GM21381 (cell line): ENCODE results near the gene GRIA4.
"Not testable (repeated sequence)": the region's sequence is repeated elsewhere in the genome, so short reads cannot be mapped to it uniquely, and the experiment has no call there.

Experiments
- ATAC-seq: cut with Tn5 transposase; IDR thresholded peaks from one replicate; pipeline ENCODE4 v1.9.1; 2021; ENCODE audit warnings: mild to moderate bottlenecking, moderate library complexity; ENCODE audit not compliant: unreplicated experiment

The GRIA4 gene

DNA sequence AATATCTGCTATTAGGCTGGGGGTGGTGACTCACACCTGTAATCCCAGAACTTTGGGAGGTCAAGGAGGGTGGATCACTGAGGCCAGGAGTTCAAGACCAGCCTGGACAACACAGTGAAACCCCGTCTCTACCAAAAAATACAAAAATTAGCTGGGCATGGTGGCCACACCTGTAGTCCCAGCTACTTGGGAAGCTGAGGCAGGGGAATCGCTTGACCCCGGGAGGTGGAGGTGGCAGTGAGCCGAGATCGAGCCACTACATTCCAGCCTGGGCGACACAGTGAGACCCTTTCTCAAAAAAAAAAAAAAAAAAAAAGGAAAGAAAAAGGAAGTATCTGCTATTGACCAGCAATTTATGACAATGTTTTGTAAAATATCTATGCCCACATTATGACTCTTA lies 176.0 kb downstream of the GRIA4 start:
- not testable (repeated sequence) for ATAC-seq

DNA sequence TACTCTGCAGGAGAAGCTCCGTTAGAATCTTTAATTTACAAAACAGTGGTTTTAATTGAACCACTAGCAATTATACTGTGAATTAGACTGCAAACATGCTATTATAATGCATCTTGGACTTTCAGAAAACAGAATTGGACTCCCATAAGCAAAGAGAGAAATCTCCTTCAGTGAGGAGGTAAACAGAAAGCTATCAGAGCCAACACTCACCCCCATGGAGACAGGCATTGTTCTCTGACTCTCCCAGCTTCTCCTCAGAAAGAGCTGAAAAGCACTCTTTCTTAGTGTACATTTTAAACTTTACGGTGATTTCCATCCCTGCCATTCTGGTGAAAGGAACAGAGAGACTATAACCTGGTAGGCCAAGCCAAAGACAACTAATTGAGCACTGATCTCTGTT lies 176.9 kb downstream of the GRIA4 start:
- ATAC-seq: no peak

DNA sequence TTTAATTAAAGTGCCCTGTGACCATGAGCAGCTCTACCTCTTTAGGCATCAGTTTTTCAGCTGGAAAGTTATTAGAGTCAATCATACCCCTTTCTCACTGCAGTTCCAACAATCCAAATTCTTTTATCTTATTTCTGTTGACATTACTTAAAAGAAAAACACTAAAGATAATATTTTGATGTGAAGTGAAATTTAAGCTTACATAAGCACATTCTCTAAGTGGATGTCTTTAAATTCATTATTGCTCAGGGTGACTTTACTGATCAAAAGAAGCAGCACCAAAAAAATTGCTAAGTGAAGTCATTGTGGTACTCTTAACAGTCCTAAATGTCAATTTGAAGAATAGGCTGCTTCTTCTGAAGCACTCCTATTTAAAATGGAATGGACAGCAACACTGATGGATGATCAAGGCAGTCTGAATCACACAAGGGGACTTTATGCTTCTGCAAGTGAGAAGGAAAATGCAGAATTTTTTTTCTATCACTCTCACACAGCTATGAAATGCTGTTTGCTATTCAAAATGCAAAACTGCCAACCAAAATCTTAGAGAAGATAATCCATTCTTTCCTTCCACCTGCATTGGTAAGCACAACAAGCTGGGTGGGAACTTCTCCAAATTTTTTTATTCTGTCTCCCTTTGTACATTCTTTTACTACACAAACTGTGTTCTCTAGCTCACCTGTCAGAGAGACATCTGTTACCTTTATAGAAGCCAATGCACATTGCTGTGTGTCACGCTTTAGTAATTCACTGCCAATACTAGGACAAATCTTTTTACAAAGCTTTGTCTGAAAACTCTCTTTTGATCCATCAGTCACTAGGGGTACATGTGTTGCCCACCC lies 179.9 kb downstream of the GRIA4 start:
- ATAC-seq: no peak

DNA sequence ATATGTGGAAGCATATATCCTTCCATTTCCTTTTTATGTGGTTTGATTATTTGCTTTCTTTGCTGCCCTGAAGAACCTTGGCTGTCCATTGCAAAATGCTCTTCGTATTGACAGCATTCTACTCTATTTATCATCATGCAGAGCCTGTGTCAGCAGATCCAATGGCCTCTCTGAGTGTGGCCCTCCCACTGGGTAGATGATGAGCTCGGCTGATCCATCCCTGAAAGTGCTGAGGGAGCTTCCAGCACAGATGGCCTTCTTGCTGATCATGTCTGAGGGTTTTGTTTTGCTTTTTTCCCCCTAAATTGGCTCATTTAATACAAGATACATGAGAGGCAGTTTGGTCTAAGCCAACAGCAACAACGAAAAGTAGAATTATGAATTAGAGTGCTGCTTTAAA lies 181.0 kb downstream of the GRIA4 start:
- ATAC-seq: no peak

DNA sequence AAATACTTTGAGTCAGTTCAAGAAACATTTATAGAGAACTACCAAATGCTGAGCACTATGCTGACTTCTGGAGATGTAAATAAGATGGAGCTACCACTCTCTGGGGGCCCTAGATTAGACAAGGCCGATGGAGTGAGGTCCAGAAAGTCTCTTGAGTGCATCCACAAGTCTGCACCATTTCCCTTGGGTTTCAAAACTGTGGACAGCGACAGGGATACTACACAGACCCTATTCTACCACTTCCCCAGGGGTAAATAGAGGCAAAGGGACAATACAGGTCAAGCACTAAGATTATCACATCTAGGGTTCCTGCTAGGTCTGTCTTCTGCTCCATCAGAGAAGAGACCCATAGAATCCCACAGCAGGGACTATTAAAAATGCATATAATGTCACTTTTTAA lies 183.2 kb downstream of the GRIA4 start:
- no peak for ATAC-seq

DNA sequence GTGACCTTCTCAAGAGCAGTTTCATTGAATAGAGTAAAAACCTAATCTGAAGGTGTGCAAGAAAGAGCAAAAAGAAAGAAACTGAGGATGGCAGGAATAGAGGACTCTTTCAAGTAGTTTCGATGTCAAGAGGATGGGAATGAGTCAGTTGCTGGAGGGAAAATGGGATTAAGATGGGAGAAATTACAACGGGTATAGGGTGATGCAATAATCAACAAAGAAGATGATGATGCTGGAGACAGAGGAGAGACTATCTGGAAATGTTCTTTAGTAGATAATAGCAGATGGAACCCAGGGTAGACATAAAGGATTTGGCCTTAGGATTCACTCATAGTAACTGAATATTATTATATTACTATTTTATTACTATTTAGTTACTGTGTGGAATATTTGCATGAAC lies 189.4 kb downstream of the GRIA4 start:
- no peak for ATAC-seq

DNA sequence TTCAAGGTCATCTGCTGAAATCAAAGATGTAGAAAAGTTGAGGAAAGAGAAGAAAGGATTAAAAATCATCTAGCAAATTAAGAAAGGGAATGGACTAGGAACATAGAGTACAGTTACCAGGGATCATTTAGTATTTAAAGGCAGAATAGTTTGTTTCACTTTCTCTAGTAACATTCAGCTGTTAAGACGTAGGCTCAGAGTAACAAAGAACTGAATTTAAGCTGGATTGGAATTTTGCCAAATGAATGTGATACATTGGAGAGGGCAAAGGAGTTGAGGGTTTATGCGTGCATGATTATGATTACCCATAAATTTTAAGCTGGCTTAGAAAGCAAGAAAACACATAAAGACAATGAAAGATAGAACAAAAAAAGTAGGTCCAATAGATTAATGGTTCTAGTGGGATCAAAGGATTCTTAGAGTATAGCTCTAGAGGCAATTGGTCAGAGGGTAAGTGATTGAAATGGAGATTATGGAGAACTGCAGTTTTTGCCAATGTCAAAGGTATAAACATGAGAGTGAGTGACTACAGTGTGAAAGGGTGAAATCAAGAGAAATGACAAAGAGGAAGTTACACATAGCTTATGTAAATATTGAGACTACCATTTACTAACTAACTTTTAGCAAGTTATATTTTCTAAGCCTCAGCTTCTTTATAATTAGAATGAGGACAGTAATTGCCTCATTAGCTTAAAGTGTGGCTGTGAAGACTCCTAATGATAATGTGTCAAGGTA lies 190.0 kb downstream of the GRIA4 start:
- ATAC-seq: no peak

DNA sequence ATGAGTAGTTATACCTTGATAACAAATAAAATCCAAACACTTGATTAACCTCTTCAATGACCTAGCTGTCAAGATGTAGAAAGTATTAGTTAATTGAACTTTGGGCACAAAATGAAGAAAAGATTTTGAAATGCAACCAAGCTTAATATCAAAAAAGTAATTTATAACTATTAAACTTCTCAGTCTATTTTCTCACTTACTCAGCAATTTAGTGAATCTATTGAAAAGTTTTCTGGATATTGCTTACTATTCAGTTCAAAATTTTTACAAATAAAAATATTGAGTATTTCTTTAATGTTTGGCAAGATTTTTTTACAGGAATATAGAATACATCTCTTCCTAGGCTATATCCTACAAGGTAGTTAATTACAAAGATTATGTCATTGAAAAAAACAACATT lies 192.5 kb downstream of the GRIA4 start:
- ATAC-seq: no peak

DNA sequence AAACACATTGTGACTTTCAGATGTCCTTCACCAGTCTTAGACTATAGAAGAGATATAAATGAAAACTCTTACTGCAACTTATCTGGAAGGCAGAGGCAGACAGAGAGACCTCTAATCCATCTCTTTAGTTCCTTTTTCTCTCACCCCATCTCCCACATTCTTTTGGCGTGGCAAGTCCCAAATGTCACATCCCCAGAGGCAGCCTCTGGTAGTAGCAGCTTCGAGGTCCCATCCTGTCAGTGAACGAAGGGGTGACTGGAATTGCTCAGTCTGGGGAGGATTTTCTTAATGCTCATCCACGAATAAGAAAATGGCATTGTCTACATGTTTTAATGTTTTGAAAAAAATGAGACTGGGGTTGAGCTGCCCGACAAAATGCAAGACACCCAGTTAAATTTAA lies 201.4 kb downstream of the GRIA4 start:
- ATAC-seq: no peak

DNA sequence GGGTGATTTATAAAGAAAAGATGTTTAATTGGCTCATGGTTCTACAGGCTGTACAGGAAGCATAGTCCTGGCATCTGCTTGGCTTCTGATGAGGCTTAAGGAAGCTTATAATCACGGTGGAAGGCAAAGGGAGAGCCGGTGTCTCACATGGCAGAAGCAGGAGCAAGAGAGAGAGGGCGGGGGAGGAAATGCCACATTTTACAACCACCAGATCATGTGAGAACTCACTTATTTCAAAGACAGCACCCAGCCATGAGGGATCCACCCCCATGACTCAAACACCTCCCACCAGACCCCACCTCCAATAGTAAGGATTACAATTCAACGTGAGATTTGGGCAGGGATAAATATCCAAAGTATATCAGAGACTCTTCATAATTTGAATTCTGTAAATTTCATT lies 211.5 kb downstream of the GRIA4 start:
- ATAC-seq: no peak

DNA sequence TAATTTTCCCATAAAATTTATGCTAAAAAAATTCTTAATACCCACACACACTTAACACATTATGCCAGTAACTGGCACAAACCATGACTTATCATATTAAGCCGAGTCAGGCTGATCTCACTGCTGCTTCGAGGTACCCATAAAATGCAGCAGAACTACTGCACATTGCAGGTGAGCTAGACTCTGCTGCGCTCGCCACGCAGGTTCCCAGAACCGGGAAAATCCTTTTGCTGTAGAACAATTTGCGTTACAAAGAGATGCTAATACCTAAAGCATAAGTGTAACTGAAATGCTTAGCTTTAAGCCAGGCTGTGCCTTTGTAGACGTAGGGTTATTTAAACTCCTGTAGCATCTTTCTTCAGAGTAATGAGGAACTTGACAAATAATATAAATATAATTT lies 211.9 kb downstream of the GRIA4 start:
- no peak for ATAC-seq

DNA sequence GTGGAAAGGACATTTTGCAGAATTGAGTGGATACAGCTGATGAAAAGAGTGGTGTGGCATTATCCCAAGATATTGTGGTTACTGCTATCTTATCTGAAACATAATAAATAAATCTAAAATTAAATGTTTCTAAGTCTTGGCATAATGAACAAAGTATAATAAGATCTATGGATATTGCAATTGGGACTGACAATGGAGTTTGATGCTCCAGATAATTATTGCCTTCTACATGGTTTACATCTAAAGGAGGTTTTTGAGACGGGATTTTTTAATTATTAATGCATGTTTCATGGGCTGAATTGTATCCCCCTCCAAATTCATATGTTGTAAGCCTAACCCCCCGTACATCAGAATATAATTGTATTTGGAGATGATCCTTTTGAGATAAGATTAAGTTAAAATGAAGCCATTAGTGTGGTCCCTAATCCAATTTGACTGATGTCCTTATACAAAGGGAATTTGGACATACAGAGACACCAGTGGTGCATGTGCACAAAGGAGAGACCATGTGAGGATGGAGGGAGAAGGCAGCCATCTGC lies 213.7 kb downstream of the GRIA4 start:
- ATAC-seq: no peak

DNA sequence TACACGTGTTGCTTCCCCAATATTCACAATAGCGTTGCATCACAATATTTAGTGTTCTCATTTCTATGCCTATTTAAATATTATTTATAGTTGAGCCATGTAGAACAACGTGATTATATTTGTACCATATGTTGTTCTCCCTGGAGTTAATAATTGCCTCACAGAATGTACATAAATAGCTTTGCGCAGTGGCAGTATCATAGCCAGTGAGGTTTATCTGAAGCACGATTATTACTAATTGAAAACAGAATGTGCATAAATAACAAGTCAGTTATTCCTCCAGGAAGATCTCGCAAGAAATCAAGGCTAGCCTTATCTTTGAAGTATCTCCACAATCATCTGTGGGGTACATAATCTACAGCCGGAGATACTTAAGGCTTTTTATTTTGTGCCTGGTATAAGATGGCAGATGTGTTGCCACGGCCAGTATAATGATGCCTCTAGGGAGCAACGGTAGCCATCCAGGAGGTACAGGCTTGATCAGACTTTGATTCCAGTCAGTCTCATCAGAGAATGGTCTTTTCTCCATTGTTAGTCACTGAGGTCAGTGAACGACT lies 214.7 kb downstream of the GRIA4 start:
- ATAC-seq: no peak

DNA sequence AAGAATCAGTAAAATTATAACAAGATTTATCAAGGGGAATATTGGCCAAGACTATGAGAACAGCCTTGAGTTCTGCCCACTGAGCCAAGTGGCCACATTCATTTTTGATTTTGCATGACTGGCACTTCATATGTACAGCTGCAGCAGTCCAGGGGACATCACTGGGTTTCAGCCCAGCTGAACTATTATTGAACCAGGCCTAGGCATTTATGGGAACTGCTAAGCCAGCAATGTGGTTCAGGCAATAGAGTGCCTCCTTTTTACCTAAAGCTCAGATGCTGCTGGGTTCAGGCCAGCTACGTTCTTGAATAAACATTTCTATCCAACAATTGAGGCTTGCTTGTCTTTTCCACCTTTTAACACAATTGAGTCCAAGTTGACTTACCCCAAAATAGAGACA lies 215.3 kb downstream of the GRIA4 start:
- no peak for ATAC-seq

DNA sequence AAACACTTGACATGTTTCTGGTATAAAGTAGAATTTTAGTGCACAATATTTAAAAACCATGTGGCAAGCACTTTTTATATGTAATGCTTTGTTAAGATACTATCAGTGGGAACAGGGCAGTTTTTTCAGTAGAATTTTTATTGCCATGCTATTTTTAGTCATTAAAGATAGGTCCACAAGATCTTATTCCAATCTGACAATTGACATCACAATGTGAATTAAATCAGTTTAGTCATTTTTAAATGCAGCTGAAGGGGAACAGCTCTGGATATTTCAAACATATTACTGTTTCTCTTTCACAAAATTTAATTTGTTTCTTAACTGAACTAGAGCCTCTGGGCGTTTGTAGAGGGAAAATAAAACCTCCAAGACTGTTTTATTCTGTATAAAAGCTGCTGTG lies 218.0 kb downstream of the GRIA4 start:
- no peak for ATAC-seq

DNA sequence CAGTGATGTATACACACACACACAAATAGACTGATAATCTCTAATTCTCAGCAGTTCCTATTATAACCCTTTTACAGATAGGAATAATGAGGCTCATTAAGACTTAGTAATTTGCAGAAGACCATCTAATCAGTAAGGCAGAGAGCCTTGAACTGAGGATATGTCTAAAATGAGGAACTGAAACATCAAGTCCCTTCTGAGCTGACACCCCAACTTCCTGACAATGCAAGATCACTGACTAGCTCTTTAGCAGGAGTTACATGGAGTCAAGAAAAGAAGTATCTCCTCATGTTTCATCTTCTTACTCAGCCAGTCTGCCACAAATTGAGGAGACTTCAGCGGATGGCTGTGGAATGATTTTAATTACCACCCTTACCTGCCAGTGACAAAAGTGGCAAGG lies 219.2 kb downstream of the GRIA4 start:
- ATAC-seq: peak; percentile 97

DNA sequence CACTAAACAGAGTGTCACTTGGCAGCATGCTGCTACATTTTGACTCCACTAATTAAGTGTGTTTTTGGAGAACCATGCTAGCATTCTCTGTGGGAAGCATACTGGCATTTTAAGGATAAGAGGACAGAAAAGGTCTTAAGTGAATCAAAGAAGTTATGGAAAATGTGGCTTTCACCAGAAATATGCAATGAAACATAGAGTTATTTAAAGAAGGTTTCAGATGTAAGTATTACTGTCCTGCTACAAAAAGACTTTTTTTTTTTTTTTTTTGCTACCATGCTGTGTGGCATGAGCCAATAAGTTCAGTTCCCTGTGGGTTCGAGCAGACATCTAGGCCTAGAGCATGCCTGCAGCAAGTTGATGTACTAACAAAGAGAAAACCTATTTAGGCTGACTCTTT lies 224.6 kb downstream of the GRIA4 start:
- ATAC-seq: no peak

DNA sequence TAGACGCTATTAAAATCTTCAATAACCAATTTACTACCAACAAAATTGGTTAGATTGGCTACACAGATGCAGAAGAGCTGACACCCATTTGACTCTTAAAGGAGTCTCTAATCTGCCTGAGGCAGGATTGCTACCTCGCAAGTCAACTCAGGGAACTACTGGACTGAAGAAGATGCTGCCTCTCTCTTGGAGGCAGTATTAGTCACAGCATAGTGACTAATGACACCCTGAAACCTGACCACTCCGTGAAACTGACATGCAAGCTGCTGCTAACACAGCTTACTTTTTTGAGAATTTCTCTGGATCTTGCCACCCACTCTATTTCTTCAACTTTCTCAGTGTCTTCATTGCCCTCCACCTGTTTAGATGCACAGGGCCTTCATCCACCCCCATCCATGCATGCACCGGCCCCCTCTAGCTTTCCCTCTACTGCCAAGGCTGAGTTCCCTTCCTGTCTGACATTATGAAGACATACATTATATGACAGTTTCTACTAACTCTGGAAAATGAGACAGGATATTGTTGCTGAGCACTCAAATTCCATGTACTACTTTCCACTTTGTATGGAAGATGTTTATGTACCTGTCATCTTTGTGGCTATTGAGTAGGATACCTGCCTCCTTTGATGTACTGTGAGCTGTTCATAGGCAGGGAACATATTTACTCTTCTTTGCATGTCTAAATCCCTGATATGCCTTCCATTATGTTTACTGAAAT lies 229.0 kb downstream of the GRIA4 start:
- peak; percentile 51 for ATAC-seq

DNA sequence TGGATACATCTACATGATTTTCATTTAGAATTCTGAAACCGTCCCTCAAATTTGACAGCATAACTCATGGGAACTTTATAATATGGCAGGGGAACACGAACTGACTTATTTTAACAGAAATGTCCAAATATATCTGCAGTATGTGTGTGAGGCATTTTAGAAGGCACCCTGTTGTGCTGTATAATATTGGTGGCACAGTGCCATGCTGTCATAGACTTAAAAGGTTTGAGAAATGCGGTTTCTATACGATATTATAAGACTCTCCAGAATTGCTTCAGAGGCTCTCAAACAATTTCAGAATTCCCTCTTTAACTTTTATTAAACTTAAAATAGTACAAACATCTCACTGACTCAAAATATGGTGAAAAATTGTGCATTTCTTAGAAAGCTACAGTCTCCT lies 230.5 kb downstream of the GRIA4 start:
- ATAC-seq: no peak

DNA sequence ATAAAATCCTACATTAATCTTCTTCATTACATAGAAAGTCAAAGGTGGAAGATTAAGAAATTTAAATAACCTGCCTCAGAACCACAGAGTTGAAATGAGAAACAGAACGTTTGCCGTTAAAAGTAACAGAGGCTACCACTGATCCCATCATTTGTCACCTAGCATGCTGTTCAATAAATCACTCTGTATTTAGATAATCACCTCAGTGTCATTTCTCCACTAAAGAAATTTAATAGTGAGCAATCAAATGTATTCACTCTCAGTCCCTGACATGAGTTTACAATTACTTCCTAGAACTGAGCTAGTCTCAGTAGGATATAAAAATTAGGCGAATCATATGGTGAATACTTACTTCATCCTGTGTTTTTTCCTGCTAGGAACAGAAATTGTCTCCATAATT lies 242.5 kb downstream of the GRIA4 start:
- no peak for ATAC-seq

DNA sequence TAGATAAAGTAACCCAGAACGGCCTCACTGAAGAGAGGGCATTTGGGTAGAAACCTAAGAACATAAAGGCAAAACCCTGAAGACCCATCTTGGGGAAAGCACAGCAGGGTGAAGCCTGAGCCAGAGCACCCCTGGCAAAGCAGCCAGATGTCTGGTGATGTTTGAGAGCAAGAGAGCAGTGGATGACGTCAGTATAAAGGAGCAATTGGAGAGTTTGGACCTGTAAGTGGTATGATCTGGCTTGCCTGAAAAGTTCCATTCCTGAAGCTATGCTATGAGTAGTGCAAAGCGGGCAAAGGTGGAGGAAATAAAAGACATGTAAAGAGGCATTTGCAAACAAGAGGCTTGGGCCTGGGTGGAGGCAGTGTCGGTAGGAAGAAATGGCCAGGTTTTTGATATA lies 244.4 kb downstream of the GRIA4 start:
- ATAC-seq: no peak
